ENCODE data around the gene PRG2. TPM values are rescaled to one million over a fixed set of nuclear protein-coding genes. Genes with fewer than 3 reads are reported as not detected.

The PRG2 gene
- total and polyA plus RNA-seq, 2 of the 13 experiments (the other 11 are each of a cell fraction or from before 2014, with no cell fraction given) = not detected

- no peak for TF ChIP-seq ZBTB25 (CRISPR knock-in tag; IDR thresholded peaks at IDR 0.05)
- TF ChIP-seq STAT5B (CRISPR knock-in tag; IDR thresholded peaks at IDR 0.05) = no peak
- no peak for TF ChIP-seq ZC3H4 (CRISPR knock-in tag; IDR thresholded peaks at IDR 0.05; ENCODE audit: borderline replicate concordance)
- TF ChIP-seq ZBTB44 (CRISPR knock-in tag; IDR thresholded peaks at IDR 0.05) = no peak
- no peak for TF ChIP-seq GLI4 (CRISPR knock-in tag; IDR thresholded peaks at IDR 0.05; ENCODE audit: borderline replicate concordance)
- TF ChIP-seq PAF1 (CRISPR knock-in tag; IDR thresholded peaks at IDR 0.05) = no peak
- TF ChIP-seq ZBTB7A (CRISPR knock-in tag; IDR thresholded peaks at IDR 0.05) = 0 out of 2 replicates have a peak, but pooled peaks have one; percentile 39
- TF ChIP-seq ZNF574 (CRISPR knock-in tag; IDR thresholded peaks at IDR 0.05) = peak; percentile 60
- TF ChIP-seq KDM5A (IDR thresholded peaks at IDR 0.05; ENCODE audit: borderline replicate concordance, low read length) = no peak
- no peak for TF ChIP-seq ARNT (IDR thresholded peaks at IDR 0.05)
- TF ChIP-seq ZNF275 (CRISPR knock-in tag; IDR thresholded peaks at IDR 0.05; ENCODE audit: borderline replicate concordance) = no peak
- no peak for TF ChIP-seq AHDC1 (CRISPR knock-in tag; IDR thresholded peaks at IDR 0.05; ENCODE audit: borderline replicate concordance)
- TF ChIP-seq BRCA1 (CRISPR knock-in tag; IDR thresholded peaks at IDR 0.05) = no peak
- TF ChIP-seq NONO (IDR thresholded peaks at IDR 0.05) = no peak
- no peak for TF ChIP-seq NONO (CRISPR knock-in tag; conservative IDR thresholded peaks at IDR 0.05)
- TF ChIP-seq MYPOP (CRISPR knock-in tag; IDR thresholded peaks at IDR 0.05) = no peak
Observed at GRCh38 chr11:57340039-57340615, 50.3 kb downstream of the PRG2 start (continued).
